Thyroid gland (tissue), 4 donors: ENCODE measurements around the gene DND1.

Source experiments
- CTCF ChIP-seq, 6 experiments: fragments of 200-600 bp in 3 of 6; fragments of 450-650 bp in 3 of 6; sonication (generic) in 3 of 6; IDR thresholded peaks; one replicate each; pipeline ENCODE4 v1.5.1; 2016 to 2019; ENCODE audit warnings: antibody characterized with exemption in 6 of 6, mild to moderate bottlenecking in 2 of 6, inconsistent platforms in 1 of 6, moderate library complexity in 1 of 6
- POLR2A ChIP-seq, 2 donors: fragments of 450-650 bp; IDR thresholded peaks; one replicate each; pipeline ENCODE4 v1.6.1; 2017; ENCODE audit warnings: antibody characterized with exemption in 2 of 2, mild to moderate bottlenecking in 2 of 2, moderate library complexity in 1 of 2

GRCh38 chr5:140707812-140708211, 34.4 kb upstream of the DND1 start:
- TF ChIP-seq CTCF (IDR thresholded peaks at IDR 0.05) (no peak), POLR2A (IDR thresholded peaks at IDR 0.05) (no peak)
